ENCODE measurements around the gene SOX8.

SOX8 gene

GRCh38 chr16:965036-965395 lies 16.6 kb upstream of the SOX8 start:
- TF ChIP-seq ZNF274 (IDR thresholded peaks at IDR 0.05; ENCODE audit: low read depth, low read length), result no peak
- H3K4me3 ChIP-seq (ENCODE audit: low read length), result no peak overlapping the region

GRCh38 chr16:965487-965886 lies 16.1 kb upstream of the SOX8 start:
- TF ChIP-seq ZNF274 (IDR thresholded peaks at IDR 0.05; ENCODE audit: low read depth, low read length), result no peak
- no peak overlapping the region for H3K4me3 ChIP-seq (ENCODE audit: low read length)

- no peak overlapping the region for H3K4me3 ChIP-seq (ENCODE audit: low read length)
- no peak for TF ChIP-seq ZNF274 (IDR thresholded peaks at IDR 0.05; ENCODE audit: low read depth, low read length)
Measured at GRCh38 chr16:966035-966434, 15.5 kb upstream of the SOX8 start.

GRCh38 chr16:966505-966904 lies 15.1 kb upstream of the SOX8 start:
- no peak overlapping the region for H3K4me3 ChIP-seq (ENCODE audit: low read length)
- TF ChIP-seq ZNF274 (IDR thresholded peaks at IDR 0.05; ENCODE audit: low read depth, low read length), result no peak

- no peak for TF ChIP-seq ZNF274 (IDR thresholded peaks at IDR 0.05; ENCODE audit: low read depth, low read length)
- no peak overlapping the region for H3K4me3 ChIP-seq (ENCODE audit: low read length)
Measured at GRCh38 chr16:967077-967541, 14.5 kb upstream of the SOX8 start.

- no peak for TF ChIP-seq ZNF274 (IDR thresholded peaks at IDR 0.05; ENCODE audit: low read depth, low read length)
- H3K4me3 ChIP-seq (ENCODE audit: low read length), result no peak overlapping the region
Measured at GRCh38 chr16:967546-968295, 13.8 kb upstream of the SOX8 start.

- no peak for TF ChIP-seq ZNF274 (IDR thresholded peaks at IDR 0.05; ENCODE audit: low read depth, low read length)
- no peak overlapping the region for H3K4me3 ChIP-seq (ENCODE audit: low read length)
Measured at GRCh38 chr16:968620-969019, 12.9 kb upstream of the SOX8 start.

GRCh38 chr16:969508-970385 lies 11.8 kb upstream of the SOX8 start:
- H3K4me3 ChIP-seq (ENCODE audit: low read length), result peak overlapping the region; percentile 84
- TF ChIP-seq ZNF274 (IDR thresholded peaks at IDR 0.05; ENCODE audit: low read depth, low read length), result no peak

- H3K4me3 ChIP-seq (ENCODE audit: low read length), result peak overlapping the region; percentile 84
- TF ChIP-seq ZNF274 (IDR thresholded peaks at IDR 0.05; ENCODE audit: low read depth, low read length), result no peak
Measured at GRCh38 chr16:970386-970765, 11.2 kb upstream of the SOX8 start.

GRCh38 chr16:970766-971581 lies 10.6 kb upstream of the SOX8 start, which contains the start of gene LMF1:
TSS of gene LMF1 (minus strand) at chr16:970984. CDS start at chr16:970980, 4 bp downstream.
- H3K4me3 ChIP-seq (ENCODE audit: low read length), result peak within 1 kb of the TSS; percentile 84
- TF ChIP-seq ZNF274 (IDR thresholded peaks at IDR 0.05; ENCODE audit: low read depth, low read length), result no peak

GRCh38 chr16:971582-971905 lies 10.0 kb upstream of the SOX8 start:
- TF ChIP-seq ZNF274 (IDR thresholded peaks at IDR 0.05; ENCODE audit: low read depth, low read length), result no peak
- no peak overlapping the region for H3K4me3 ChIP-seq (ENCODE audit: low read length)

- no peak for TF ChIP-seq ZNF274 (IDR thresholded peaks at IDR 0.05; ENCODE audit: low read depth, low read length)
- H3K4me3 ChIP-seq (ENCODE audit: low read length), result no peak overlapping the region
Measured at GRCh38 chr16:971981-972315, 9.6 kb upstream of the SOX8 start.

GRCh38 chr16:972316-973002 lies 9.1 kb upstream of the SOX8 start:
- no peak overlapping the region for H3K4me3 ChIP-seq (ENCODE audit: low read length)
- TF ChIP-seq ZNF274 (IDR thresholded peaks at IDR 0.05; ENCODE audit: low read depth, low read length), result no peak

- TF ChIP-seq ZNF274 (IDR thresholded peaks at IDR 0.05; ENCODE audit: low read depth, low read length), result no peak
- no peak overlapping the region for H3K4me3 ChIP-seq (ENCODE audit: low read length)
Measured at GRCh38 chr16:973366-973765, 8.2 kb upstream of the SOX8 start.

All from GM08714 (cell line).